GM12878 (cell line): ENCODE measurements around the gene TIAM1. TPM values are rescaled to one million over a fixed set of nuclear protein-coding genes. Genes with fewer than 3 reads are reported as not detected.

Source experiments
- ATAC-seq: fragments of 200-7000 bp; cut with Tn5 transposase; 3 replicates; pipeline ENCODE4 v1.9.1; 2020; ENCODE audit warnings: mild to moderate bottlenecking, moderate library complexity
- BruUV-seq: library from RNA; stranded (reverse); fragments of 400-500 nt; replicated peaks from 2 replicates; lab custom pipeline; 2021; lab: Mats Ljungman, UMichigan
- CTCF ChIA-PET: fragments of 300-600 bp; sonication (Branson Sonifier 250); formaldehyde crosslinking; extraction: SDS; loops from one replicate; lab custom pipeline; 2021; ENCODE audit warnings: inconsistent platforms; lab: Yijun Ruan, JAX
- POLR2A ChIA-PET: fragments of 350-600 bp; formaldehyde crosslinking; extraction: SDS; loops from one replicate; lab custom pipeline; 2021; ENCODE audit warnings: inconsistent platforms; lab: Charles Lee
- RAD21 ChIA-PET: fragments of 300-600 bp; sonication (Branson Sonifier 250); formaldehyde crosslinking; loops from one replicate; lab custom pipeline; 2023; ENCODE audit warnings: antibody characterized with exemption; ENCODE audit not compliant: unreplicated experiment; lab: Charles Lee
- SMC1A ChIA-PET: fragments of 300-600 bp; sonication (Branson Sonifier 250); formaldehyde crosslinking; loops from one replicate; lab custom pipeline; 2023; ENCODE audit not compliant: unreplicated experiment, uncharacterized antibody; lab: Charles Lee
- DNase-seq: peaks from one replicate; pipeline ENCODE4 v3.0.0-alpha.2; 2011; ENCODE audit warnings: low read depth, low spot score
- FAIRE-seq: peaks from 3 replicates; lab custom pipeline; 2011; peaks lifted over from hg19 to GRCh38; lab: Jason Lieb, UNC
- H2AFZ ChIP-seq: 2 replicates; pipeline ENCODE4 v1.6.0; 2011; ENCODE audit warnings: low read depth, low read length, control low read depth; ENCODE audit not compliant: control insufficient read depth
- H3K27ac ChIP-seq: 2 replicates; pipeline ENCODE4 v1.5.1; 2011; ENCODE audit warnings: control low read depth; ENCODE audit not compliant: control insufficient read depth, insufficient read depth
- H3K27me3 ChIP-seq, 2 experiments: replicated peaks in 1 of 2; 2 replicates each; pipeline versions ENCODE4 v1.6.0 to v1.6.1; 2011; ENCODE audit warnings: low read length in 1 of 2; ENCODE audit not compliant: control insufficient read depth in 2 of 2, insufficient read depth in 2 of 2
- H3K36me3 ChIP-seq, 2 experiments: 2 replicates each; pipeline ENCODE4 v1.5.1; 2011; ENCODE audit warnings: low read length in 1 of 2; ENCODE audit not compliant: control insufficient read depth in 2 of 2, insufficient read depth in 2 of 2
- H3K4me1 ChIP-seq: 2 replicates; pipeline ENCODE4 v1.6.1; 2011; ENCODE audit warnings: mild to moderate bottlenecking, low read length, moderate library complexity, mixed read lengths; ENCODE audit not compliant: control insufficient read depth, insufficient read depth
- H3K4me2 ChIP-seq: 2 replicates; pipeline ENCODE4 v1.6.0; 2011; ENCODE audit warnings: control low read depth; ENCODE audit not compliant: control insufficient read depth, insufficient read depth
- H3K4me3 ChIP-seq: fragments of 200-600 bp; sonication (generic); 2 replicates; pipeline ENCODE4 v1.5.1; 2016
- H3K79me2 ChIP-seq: 2 replicates; pipeline ENCODE4 v1.6.0; 2011; ENCODE audit warnings: low read length; ENCODE audit not compliant: control insufficient read depth, insufficient read depth
- H3K9ac ChIP-seq: 2 replicates; pipeline ENCODE4 v1.8.0; 2011; ENCODE audit warnings: low read length, control low read depth, mixed read lengths; ENCODE audit not compliant: control insufficient read depth, insufficient read depth
- H3K9me3 ChIP-seq: replicated peaks from 3 replicates; pipeline ENCODE4 v1.5.1; 2011; ENCODE audit warnings: mild to moderate bottlenecking, low read length; ENCODE audit not compliant: control insufficient read depth, insufficient read depth
- H4K20me1 ChIP-seq: 2 replicates; pipeline ENCODE4 v1.6.0; 2011; ENCODE audit not compliant: control insufficient read depth, insufficient read depth
- ATF2 ChIP-seq: IDR thresholded peaks from 2 replicates; pipeline ENCODE4 v1.6.1; 2012; ENCODE audit warnings: low read length, inconsistent platforms
- CBFB ChIP-seq: IDR thresholded peaks from 2 replicates; pipeline ENCODE4 v1.6.1; 2016; ENCODE audit warnings: antibody characterized with exemption, low read depth
- CREB1 ChIP-seq: IDR thresholded peaks from 2 replicates; pipeline ENCODE4 v1.6.1; 2012; ENCODE audit warnings: low read depth, mild to moderate bottlenecking, inconsistent platforms
- GATAD2B ChIP-seq: fragments of 450-650 bp; conservative IDR thresholded peaks from 2 replicates; pipeline ENCODE4 v1.6.1; 2017; ENCODE audit warnings: low read depth, mild to moderate bottlenecking, moderate library complexity
- IKZF1 ChIP-seq: fragments of 450-650 bp; conservative IDR thresholded peaks from 2 replicates; pipeline ENCODE4 v1.6.1; 2017; ENCODE audit warnings: antibody characterized with exemption, mild to moderate bottlenecking
- KAT2A ChIP-seq: conservative IDR thresholded peaks from 2 replicates; pipeline ENCODE4 v1.6.1; 2011; ENCODE audit warnings: low read depth, low read length; ENCODE audit not compliant: control insufficient read depth
- NR2C2 ChIP-seq: IDR thresholded peaks from 2 replicates; pipeline ENCODE4 v1.6.1; 2011; ENCODE audit warnings: borderline replicate concordance, low read depth; ENCODE audit not compliant: control insufficient read depth, insufficient read length
- RB1 ChIP-seq: fragments of 450-650 bp; formaldehyde crosslinking; IDR thresholded peaks from 2 replicates; pipeline ENCODE4 v1.6.1; 2017; ENCODE audit warnings: mild to moderate bottlenecking, borderline replicate concordance
- SIX5 ChIP-seq: IDR thresholded peaks from 2 replicates; pipeline ENCODE4 v1.6.1; 2011; ENCODE audit warnings: mild to moderate bottlenecking, low read depth, low read length, moderate library complexity; ENCODE audit not compliant: severe bottlenecking
- SKIL ChIP-seq: fragments of 450-650 bp; IDR thresholded peaks from 2 replicates; pipeline ENCODE4 v1.6.1; 2017; ENCODE audit warnings: mild to moderate bottlenecking, low read depth, inconsistent platforms; ENCODE audit not compliant: poor library complexity, severe bottlenecking
- SMARCA5 ChIP-seq: fragments of 450-650 bp; IDR thresholded peaks from 2 replicates; pipeline ENCODE4 v1.6.1; 2017; ENCODE audit warnings: mild to moderate bottlenecking
- SP1 ChIP-seq: IDR thresholded peaks from one replicate; pipeline ENCODE4 v1.6.1; 2011; ENCODE audit warnings: low read depth, low read length
- STAT1 ChIP-seq: fragments of 450-650 bp; conservative IDR thresholded peaks from 2 replicates; pipeline ENCODE4 v1.6.1; 2014; ENCODE audit warnings: antibody characterized with exemption, mild to moderate bottlenecking
- USF1 ChIP-seq: IDR thresholded peaks from 2 replicates; pipeline ENCODE4 v1.6.1; 2011; ENCODE audit warnings: borderline replicate concordance, low read depth, mild to moderate bottlenecking, moderate library complexity, mixed read lengths, low read length; ENCODE audit not compliant: insufficient read depth; ENCODE audit errors: extremely low read length
- ZNF207 ChIP-seq: fragments of 450-650 bp; IDR thresholded peaks from 2 replicates; pipeline ENCODE4 v1.6.1; 2014; ENCODE audit warnings: antibody characterized with exemption, mild to moderate bottlenecking, borderline replicate concordance
- WGBS: methylation state at CpG from one replicate; pipeline ENCODE4 v1.1.6; 2016; ENCODE audit warnings: low lambda C conversion rate; ENCODE audit not compliant: insufficient replicate concordance, insufficient coverage; ENCODE audit errors: missing lambda C conversion rate; 5-methylcytosine and 5-hydroxymethylcytosine counted together
- in situ Hi-C: fragments of 300-500 bp; cut with MboI; formaldehyde crosslinking; loops from 9 replicates; pipeline ENCODE4 v1.14.3; 2018; ENCODE audit warnings: mixed read lengths
- intact Hi-C: fragments of 100-400 bp; cut with micrococcal nuclease; formaldehyde crosslinking; loops from one replicate; pipeline ENCODE4 v1.14.2; 2022; ENCODE audit not compliant: unreplicated experiment
- polyA plus RNA-seq, 11 experiments: library from polyadenylated mRNA; depleted of rRNA in 4 of 11; unstranded in 6 of 11; stranded (reverse) in 5 of 11; fragments of >200 nt; fragmentation: Nextera tagmentation in 4 of 11; fragmentation: Illumina TruSeq in 1 of 11; extraction: Ambion mirVana in 4 of 11; extraction: Trizol in 1 of 11; gene quantifications; 1 replicate in 1 of 11; 2 replicates in 10 of 11; pipeline versions ENCODE4 v1.2.1 to v1.2.3, GENCODE V29; 2011 to 2016; ENCODE audit warnings: inconsistent platforms in 2 of 11, missing spikeins in 2 of 11, low read depth in 1 of 11
- total RNA-seq, 4 experiments: library from RNA; depleted of rRNA in 3 of 4; stranded (reverse); fragments of >200 nt in 3 of 4; fragmentation: Illumina TruSeq in 1 of 4; extraction: Trizol in 1 of 4; gene quantifications; 2 replicates each; pipeline versions ENCODE4 v1.2.1 to v1.2.3, GENCODE V29; 2013 to 2021
- TF ChIP-seq, protein P1 (sequence below): fragments of 450-650 bp; IDR thresholded peaks from 2 replicates; pipeline ENCODE4 v1.6.1; 2016; ENCODE audit warnings: mild to moderate bottlenecking

Gene TIAM1
- total and polyA plus RNA-seq, 10 of the 15 experiments (the other 5 are each of a cell fraction or from before 2014, with no cell fraction given) = 0.31 to 35.9 (median 0.78) TPM

DNA sequence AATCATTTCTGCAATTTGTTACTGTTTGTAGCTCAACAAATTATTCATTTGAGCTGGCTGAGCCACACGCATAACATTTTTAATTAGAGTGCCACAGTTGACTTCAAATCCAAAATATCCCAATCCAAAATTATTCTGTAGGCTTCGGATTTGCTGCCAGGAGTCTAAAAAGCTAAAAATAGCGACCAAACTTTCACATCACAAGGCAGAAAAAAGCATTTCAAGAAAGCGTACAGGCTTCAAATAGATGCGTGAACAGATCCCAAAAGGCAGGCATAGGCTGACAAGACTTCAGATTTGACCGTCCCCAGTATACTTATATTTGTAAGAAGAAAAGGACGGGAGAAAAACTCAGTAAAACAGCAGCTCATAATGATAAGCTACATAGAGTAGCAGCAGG lies 24.3 kb upstream of the TIAM1 start (continued):
- TF ChIP-seq SKIL = no peak

- H3K4me3 ChIP-seq = no peak overlapping the region
- intact Hi-C loops (no loop called here), in situ Hi-C loops (no loop called here)
- DNase-seq (no peak), FAIRE-seq (no peak), ATAC-seq (no peak)
- H3K9ac ChIP-seq = no peak overlapping the region
- H2AFZ ChIP-seq = no peak overlapping the region
- 0% methylated on average over 2 of the region's 2 CpGs for WGBS
- ChIA-PET POLR2A (no interaction called here), SMC1A (interaction anchor here (1.0 kb wide), 1 partner anchor 25 kb away, joined by 3 read pairs; no protein-coding TSS in a partner anchor), RAD21 (interaction anchor here (1.4 kb wide), 1 partner anchor 41 kb away, joined by 4 read pairs; no protein-coding TSS in a partner anchor), CTCF (no interaction called here)
- no peaks in the 10 kb centered on the region for H3K4me1 ChIP-seq
- no peaks in the 10 kb centered on the region for H3K36me3 ChIP-seq
- no peaks in the 10 kb centered on the region for H3K9me3 ChIP-seq
- H3K4me2 ChIP-seq = no peak overlapping the region
- H3K27ac ChIP-seq = no peak overlapping the region
- no peaks in the 10 kb centered on the region for H4K20me1 ChIP-seq
- no TSS peak for BruUV-seq
- no peaks in the 10 kb centered on the region for H3K79me2 ChIP-seq
- no peaks in the 10 kb centered on the region for H3K27me3 ChIP-seq
- TF ChIP-seq KAT2A (no peak), SIX5 (no peak), GATAD2B (no peak), SMARCA5 (no peak), SP1 (no peak), NR2C2 (no peak), ATF2 (no peak), CREB1 (no peak), USF1 (no peak), STAT1 (no peak), IKZF1 (no peak), RB1 (no peak), CBFB (no peak), ZNF207 (no peak)
- TF ChIP-seq, protein P1, sequence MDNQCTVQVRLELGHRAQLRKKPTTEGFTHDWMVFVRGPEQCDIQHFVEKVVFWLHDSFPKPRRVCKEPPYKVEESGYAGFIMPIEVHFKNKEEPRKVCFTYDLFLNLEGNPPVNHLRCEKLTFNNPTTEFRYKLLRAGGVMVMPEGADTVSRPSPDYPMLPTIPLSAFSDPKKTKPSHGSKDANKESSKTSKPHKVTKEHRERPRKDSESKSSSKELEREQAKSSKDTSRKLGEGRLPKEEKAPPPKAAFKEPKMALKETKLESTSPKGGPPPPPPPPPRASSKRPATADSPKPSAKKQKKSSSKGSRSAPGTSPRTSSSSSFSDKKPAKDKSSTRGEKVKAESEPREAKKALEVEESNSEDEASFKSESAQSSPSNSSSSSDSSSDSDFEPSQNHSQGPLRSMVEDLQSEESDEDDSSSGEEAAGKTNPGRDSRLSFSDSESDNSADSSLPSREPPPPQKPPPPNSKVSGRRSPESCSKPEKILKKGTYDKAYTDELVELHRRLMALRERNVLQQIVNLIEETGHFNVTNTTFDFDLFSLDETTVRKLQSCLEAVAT = no peak
These were observed 23.7 kb upstream of the TIAM1 start for GRCh38 chr21:31367801-31368200.
